Spleen (tissue), 7 donors: ENCODE results near the gene TBC1D21.

Experiments used
- POLR2A ChIP-seq, 3 donors: fragments of 450-650 bp; IDR thresholded peaks; one replicate each; pipeline ENCODE4 v1.5.1; 2017; ENCODE audit warnings: antibody characterized with exemption in 3 of 3, mild to moderate bottlenecking in 1 of 3
- POLR2AphosphoS5 ChIP-seq, 3 donors: sonication (generic); formaldehyde crosslinking; IDR thresholded peaks; one replicate each; pipeline ENCODE4 v1.5.1; 2017; ENCODE audit warnings: antibody characterized with exemption in 3 of 3
- TF ChIP-seq, protein P1 (sequence below), 11 experiments: fragments of 200-600 bp in 7 of 11; fragments of 450-650 bp in 4 of 11; sonication (generic) in 4 of 11; IDR thresholded peaks in 8 of 11; conservative IDR thresholded peaks in 3 of 11; 1 replicate in 7 of 11; 2 replicates in 4 of 11; pipeline versions ENCODE4 v1.4.0 to v1.8.0; 2016 to 2021; ENCODE audit warnings: antibody characterized with exemption in 11 of 11, inconsistent platforms in 4 of 11, mild to moderate bottlenecking in 1 of 11
- donor health status: DM: no; HTN: no; CAD: no; lungs with moderate emphysema.
- donor health status: DM: no; HTN: no; CAD: no.
- donor health status: DM: no; HTN: no; CAD: no.

DNA sequence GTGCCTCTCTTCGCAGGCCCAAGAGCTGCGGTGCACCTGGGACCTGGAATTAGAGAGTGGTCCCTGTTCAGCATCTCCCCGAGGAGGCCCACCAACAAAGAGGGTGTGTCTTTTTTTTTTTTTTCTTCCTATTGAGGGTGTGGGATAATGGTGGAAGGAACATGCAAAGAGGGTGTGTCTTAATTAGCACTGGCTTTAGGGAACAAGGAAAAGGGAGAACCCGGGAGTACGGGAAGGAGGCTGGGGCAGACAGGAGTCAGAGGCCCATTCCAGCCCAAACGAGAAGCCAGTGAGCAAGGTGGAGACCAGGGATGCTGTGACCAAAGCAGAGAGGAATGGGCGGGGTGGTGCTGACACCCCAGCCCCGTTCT, 52.5 kb downstream of the TBC1D21 start:
- TF ChIP-seq POLR2AphosphoS5 (IDR thresholded peaks at IDR 0.05) (no peak), POLR2A (IDR thresholded peaks at IDR 0.05) (no peak)
- TF ChIP-seq, protein P1, sequence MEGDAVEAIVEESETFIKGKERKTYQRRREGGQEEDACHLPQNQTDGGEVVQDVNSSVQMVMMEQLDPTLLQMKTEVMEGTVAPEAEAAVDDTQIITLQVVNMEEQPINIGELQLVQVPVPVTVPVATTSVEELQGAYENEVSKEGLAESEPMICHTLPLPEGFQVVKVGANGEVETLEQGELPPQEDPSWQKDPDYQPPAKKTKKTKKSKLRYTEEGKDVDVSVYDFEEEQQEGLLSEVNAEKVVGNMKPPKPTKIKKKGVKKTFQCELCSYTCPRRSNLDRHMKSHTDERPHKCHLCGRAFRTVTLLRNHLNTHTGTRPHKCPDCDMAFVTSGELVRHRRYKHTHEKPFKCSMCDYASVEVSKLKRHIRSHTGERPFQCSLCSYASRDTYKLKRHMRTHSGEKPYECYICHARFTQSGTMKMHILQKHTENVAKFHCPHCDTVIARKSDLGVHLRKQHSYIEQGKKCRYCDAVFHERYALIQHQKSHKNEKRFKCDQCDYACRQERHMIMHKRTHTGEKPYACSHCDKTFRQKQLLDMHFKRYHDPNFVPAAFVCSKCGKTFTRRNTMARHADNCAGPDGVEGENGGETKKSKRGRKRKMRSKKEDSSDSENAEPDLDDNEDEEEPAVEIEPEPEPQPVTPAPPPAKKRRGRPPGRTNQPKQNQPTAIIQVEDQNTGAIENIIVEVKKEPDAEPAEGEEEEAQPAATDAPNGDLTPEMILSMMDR (IDR thresholded peaks at IDR 0.05 in 8 of 11, conservative IDR thresholded peaks at IDR 0.05 in 3 of 11): no peak
